MM.1S (cell line): ENCODE results near the gene PRR23E.

ENCODE experiments used
- DNase-seq: peaks from one replicate; pipeline ENCODE4 v3.0.0-alpha.2; 2015
- H2AFZ ChIP-seq: fragments of 300-600 bp; sonication (generic); 2 replicates; pipeline ENCODE4 v1.6.0; 2016; ENCODE audit warnings: antibody characterized with exemption, low read length
- H3F3A ChIP-seq: fragments of 300-600 bp; sonication (generic); 2 replicates; pipeline ENCODE4 v1.6.1; 2016; ENCODE audit warnings: mild to moderate bottlenecking, antibody characterized with exemption, low read length, moderate library complexity, mixed read lengths; ENCODE audit not compliant: insufficient read depth
- H3K27ac ChIP-seq: fragments of 300-600 bp; sonication (generic); 2 replicates; pipeline ENCODE4 v1.5.1; 2016; ENCODE audit warnings: mild to moderate bottlenecking, low read length
- H3K27me3 ChIP-seq: fragments of 300-600 bp; sonication (generic); replicated peaks from 2 replicates; pipeline ENCODE4 v1.6.0; 2016; ENCODE audit warnings: low read length; ENCODE audit not compliant: insufficient read depth
- H3K36me3 ChIP-seq: fragments of 300-600 bp; sonication (generic); replicated peaks from 2 replicates; pipeline ENCODE4 v1.6.1; 2016; ENCODE audit warnings: mild to moderate bottlenecking, low read length, mixed read lengths; ENCODE audit not compliant: insufficient read depth
- H3K4me1 ChIP-seq: fragments of 300-600 bp; sonication (generic); 2 replicates; pipeline ENCODE4 v1.6.1; 2016; ENCODE audit warnings: low read length, mixed read lengths
- H3K4me2 ChIP-seq: fragments of 300-600 bp; sonication (generic); 2 replicates; pipeline ENCODE4 v1.6.0; 2016; ENCODE audit warnings: low read depth, low read length
- H3K4me3 ChIP-seq: fragments of 300-600 bp; sonication (generic); 2 replicates; pipeline ENCODE4 v1.5.1; 2016; ENCODE audit warnings: low read length, mixed read lengths
- H3K79me2 ChIP-seq: fragments of 300-600 bp; sonication (generic); 2 replicates; pipeline ENCODE4 v1.6.1; 2016; ENCODE audit warnings: mixed run types, low read length, mixed read lengths
- H3K9ac ChIP-seq: fragments of 300-600 bp; sonication (generic); 2 replicates; pipeline ENCODE4 v1.6.1; 2016; ENCODE audit warnings: low read length, mixed read lengths
- H3K9me2 ChIP-seq: fragments of 300-600 bp; sonication (generic); replicated peaks from 2 replicates; pipeline ENCODE4 v1.6.1; 2016; ENCODE audit warnings: mild to moderate bottlenecking, low read length, mixed read lengths; ENCODE audit not compliant: insufficient read depth
- H3K9me3 ChIP-seq: fragments of 300-600 bp; sonication (generic); replicated peaks from 2 replicates; pipeline ENCODE4 v1.6.1; 2016; ENCODE audit warnings: mild to moderate bottlenecking, low read length, mixed read lengths; ENCODE audit not compliant: insufficient read depth
- H4K20me1 ChIP-seq: fragments of 300-600 bp; sonication (generic); 2 replicates; pipeline ENCODE4 v1.6.1; 2016; ENCODE audit warnings: mild to moderate bottlenecking, low read length, moderate library complexity, mixed read lengths; ENCODE audit not compliant: insufficient read depth
- CTCF ChIP-seq: fragments of 300-600 bp; sonication (generic); IDR thresholded peaks from 2 replicates; pipeline ENCODE4 v1.5.1; 2016; ENCODE audit warnings: antibody characterized with exemption, low read length, mixed read lengths
- EZH2 ChIP-seq: fragments of 300-600 bp; sonication (generic); optimal IDR thresholded peaks from 2 replicates; pipeline ENCODE3; 2017; ENCODE audit warnings: low read depth, mild to moderate bottlenecking, antibody characterized with exemption, low read length, mixed read lengths
- EZH2phosphoT487 ChIP-seq: fragments of 300-600 bp; sonication (generic); IDR thresholded peaks from 2 replicates; pipeline ENCODE4 v1.6.1; 2018; ENCODE audit warnings: antibody characterized with exemption, low read length

Gene PRR23E

GRCh38 chr3:127234778-127235177 lies 41.8 kb downstream of the PRR23E start:
- no peaks in the 10 kb centered on the region for H3K9me2 ChIP-seq

GRCh38 chr3:127235706-127236105 lies 42.8 kb downstream of the PRR23E start:
- TF ChIP-seq EZH2 = no peak
- no peak for TF ChIP-seq CTCF
- no peak for TF ChIP-seq EZH2phosphoT487
- H3F3A ChIP-seq = no peaks in the 10 kb centered on the region

More at GRCh38 chr3:127234778-127235177, 41.8 kb downstream of the PRR23E start:
- no peak overlapping the region for H3K4me3 ChIP-seq
- DNase-seq = no peak
- no peaks in the 10 kb centered on the region for H3K4me1 ChIP-seq
- TF ChIP-seq CTCF = no peak
- no peak for TF ChIP-seq EZH2phosphoT487
- no peak for TF ChIP-seq EZH2
- no peak overlapping the region for H3K27ac ChIP-seq
- no peaks in the 10 kb centered on the region for H4K20me1 ChIP-seq
- no peak overlapping the region for H2AFZ ChIP-seq
- H3K9me3 ChIP-seq = no peaks in the 10 kb centered on the region
- H3K4me2 ChIP-seq = no peak overlapping the region
- no peak overlapping the region for H3K9ac ChIP-seq
- H3F3A ChIP-seq = no peaks in the 10 kb centered on the region
- H3K27me3 ChIP-seq = no peaks in the 10 kb centered on the region
- no peaks in the 10 kb centered on the region for H3K36me3 ChIP-seq
- no peaks in the 10 kb centered on the region for H3K79me2 ChIP-seq

GRCh38 chr3:127237835-127238234 lies 44.9 kb downstream of the PRR23E start:
- DNase-seq = no peak
- no peak for TF ChIP-seq EZH2phosphoT487
- no peak for TF ChIP-seq EZH2

More at GRCh38 chr3:127235706-127236105, 42.8 kb downstream of the PRR23E start:
- Histone ChIP-seq H3K9me2 (no peaks in the 10 kb centered on the region), H3K4me2 (no peak overlapping the region), H3K27ac (no peak overlapping the region), H4K20me1 (no peaks in the 10 kb centered on the region), H3K36me3 (no peaks in the 10 kb centered on the region), H3K27me3 (no peaks in the 10 kb centered on the region), H2AFZ (no peak overlapping the region), H3K79me2 (no peaks in the 10 kb centered on the region), H3K4me3 (no peak overlapping the region), H3K4me1 (no peaks in the 10 kb centered on the region), H3K9ac (no peak overlapping the region), H3K9me3 (no peaks in the 10 kb centered on the region)
- DNase-seq = no peak

GRCh38 chr3:127238602-127239001 lies 45.7 kb downstream of the PRR23E start:
- Histone ChIP-seq H3K4me2 (no peak overlapping the region), H4K20me1 (no peaks in the 10 kb centered on the region), H3K36me3 (no peaks in the 10 kb centered on the region), H3K9me2 (no peaks in the 10 kb centered on the region), H3K4me1 (no peaks in the 10 kb centered on the region), H3K4me3 (no peak overlapping the region), H3K27me3 (no peaks in the 10 kb centered on the region), H2AFZ (no peak overlapping the region), H3F3A (no peaks in the 10 kb centered on the region), H3K79me2 (no peaks in the 10 kb centered on the region), H3K9ac (no peak overlapping the region), H3K9me3 (no peaks in the 10 kb centered on the region), H3K27ac (no peak overlapping the region)
- TF ChIP-seq CTCF = no peak
- TF ChIP-seq EZH2 = no peak
- DNase-seq = no peak

More at GRCh38 chr3:127237835-127238234, 44.9 kb downstream of the PRR23E start:
- H3K4me1 ChIP-seq = no peaks in the 10 kb centered on the region
- no peak overlapping the region for H3K27ac ChIP-seq
- H3K27me3 ChIP-seq = no peaks in the 10 kb centered on the region
- no peaks in the 10 kb centered on the region for H4K20me1 ChIP-seq
- H3F3A ChIP-seq = no peaks in the 10 kb centered on the region
- no peaks in the 10 kb centered on the region for H3K9me3 ChIP-seq
- H3K4me3 ChIP-seq = no peak overlapping the region
- no peaks in the 10 kb centered on the region for H3K9me2 ChIP-seq
- H3K79me2 ChIP-seq = no peaks in the 10 kb centered on the region
- H3K9ac ChIP-seq = no peak overlapping the region
- no peak overlapping the region for H3K4me2 ChIP-seq
- H2AFZ ChIP-seq = no peak overlapping the region
- H3K36me3 ChIP-seq = no peaks in the 10 kb centered on the region
